HEK293 (cell line): ENCODE results near the gene C4orf51.

ENCODE experiments used
- CTCF ChIA-PET: fragments of 350-600 bp; formaldehyde crosslinking; extraction: SDS; loops from one replicate; lab custom pipeline; 2021; ENCODE audit warnings: antibody characterized with exemption; lab: Yijun Ruan, JAX
- POLR2A ChIA-PET: fragments of 300-600 bp; formaldehyde crosslinking; extraction: SDS; loops from one replicate; lab custom pipeline; 2020; ENCODE audit warnings: antibody characterized with exemption, inconsistent platforms; lab: Yijun Ruan, JAX
- H3K27ac ChIP-seq: fragments of 200-500 bp; sonication (Bioruptor generic); 2 replicates; pipeline ENCODE4 v1.5.1; 2014; ENCODE audit warnings: low read depth, low read length, control low read depth, inconsistent platforms; ENCODE audit errors: extremely low read depth
- H3K36me3 ChIP-seq, 2 experiments: fragments of 200-500 bp in 1 of 2; sonication (Bioruptor generic) in 1 of 2; 1 replicate in 1 of 2; 2 replicates in 1 of 2; pipeline ENCODE4 v1.5.1; 2014 to 2017; ENCODE audit warnings: inconsistent platforms in 2 of 2, low read length in 2 of 2; ENCODE audit not compliant: control insufficient read depth in 2 of 2, insufficient read depth in 1 of 2
- H3K4me1 ChIP-seq: fragments of 200-500 bp; sonication (Bioruptor generic); 2 replicates; pipeline ENCODE4 v1.5.1; 2014; ENCODE audit warnings: mild to moderate bottlenecking, low read length, inconsistent platforms; ENCODE audit not compliant: control insufficient read depth, insufficient read depth
- H3K4me3 ChIP-seq: 2 replicates; pipeline ENCODE4 v1.5.1; 2011; ENCODE audit warnings: low read depth, mild to moderate bottlenecking, control low read depth, low read length, moderate library complexity
- H3K9me3 ChIP-seq: fragments of 200-500 bp; sonication (Bioruptor generic); 2 replicates; pipeline ENCODE4 v1.5.1; 2014; ENCODE audit warnings: low read depth, low read length, inconsistent platforms; ENCODE audit not compliant: control insufficient read depth, insufficient read depth
- AEBP2 ChIP-seq: fragments of 450-650 bp; formaldehyde crosslinking; IDR thresholded peaks from 2 replicates; pipeline ENCODE4 v1.5.1; 2016; ENCODE audit warnings: missing biosample characterization, missing genetic modification characterization, borderline replicate concordance
- KLF7 ChIP-seq: fragments of 450-650 bp; formaldehyde crosslinking; IDR thresholded peaks from 2 replicates; pipeline ENCODE4 v1.5.1; 2016; ENCODE audit warnings: missing biosample characterization, missing genetic modification characterization, borderline replicate concordance
- SETDB1 ChIP-seq: IDR thresholded peaks from one replicate; pipeline ENCODE4 v1.6.1; 2017; ENCODE audit warnings: mild to moderate bottlenecking, low read length, moderate library complexity, mixed read lengths; ENCODE audit not compliant: insufficient read length
- ZFHX2 ChIP-seq: fragments of 450-650 bp; formaldehyde crosslinking; conservative IDR thresholded peaks from 2 replicates; pipeline ENCODE4 v1.5.1; 2016; ENCODE audit warnings: missing biosample characterization, missing genetic modification characterization
- ZFP37 ChIP-seq: fragments of 450-650 bp; formaldehyde crosslinking; IDR thresholded peaks from 2 replicates; pipeline ENCODE4 v1.5.1; 2016; ENCODE audit warnings: missing biosample characterization, missing genetic modification characterization
- ZNF24 ChIP-seq: fragments of 450-650 bp; formaldehyde crosslinking; IDR thresholded peaks from 2 replicates; pipeline ENCODE4 v1.5.1; 2016; ENCODE audit warnings: missing biosample characterization, missing genetic modification characterization
- ZNF37A ChIP-seq: fragments of 450-650 bp; IDR thresholded peaks from 2 replicates; pipeline ENCODE4 v1.5.1; 2018; ENCODE audit warnings: missing biosample characterization, missing genetic modification characterization
- ZNF514 ChIP-seq: fragments of 450-650 bp; formaldehyde crosslinking; IDR thresholded peaks from 2 replicates; pipeline ENCODE4 v1.5.1; 2016; ENCODE audit warnings: missing biosample characterization, missing genetic modification characterization
- ZNF548 ChIP-seq: fragments of 450-650 bp; formaldehyde crosslinking; IDR thresholded peaks from 2 replicates; pipeline ENCODE4 v1.5.1; 2016; ENCODE audit warnings: missing biosample characterization, missing genetic modification characterization
- ZNF600 ChIP-seq: fragments of 450-650 bp; formaldehyde crosslinking; IDR thresholded peaks from 2 replicates; pipeline ENCODE4 v1.5.1; 2016; ENCODE audit warnings: missing biosample characterization, missing genetic modification characterization
- ZNF621 ChIP-seq: fragments of 450-650 bp; formaldehyde crosslinking; IDR thresholded peaks from 2 replicates; pipeline ENCODE4 v1.5.1; 2017; ENCODE audit warnings: missing biosample characterization, missing genetic modification characterization
- ZNF692 ChIP-seq: fragments of 450-650 bp; formaldehyde crosslinking; IDR thresholded peaks from 2 replicates; pipeline ENCODE4 v1.5.1; 2016; ENCODE audit warnings: missing biosample characterization, missing genetic modification characterization
- ZNF792 ChIP-seq: fragments of 450-650 bp; formaldehyde crosslinking; IDR thresholded peaks from 2 replicates; pipeline ENCODE4 v1.5.1; 2016; ENCODE audit warnings: missing biosample characterization, missing genetic modification characterization
- ZSCAN30 ChIP-seq: fragments of 450-650 bp; IDR thresholded peaks from 2 replicates; pipeline ENCODE4 v1.5.1; 2018; ENCODE audit warnings: missing biosample characterization, mild to moderate bottlenecking, missing genetic modification characterization, moderate library complexity
- ZSCAN4 ChIP-seq: fragments of 450-650 bp; formaldehyde crosslinking; IDR thresholded peaks from 2 replicates; pipeline ENCODE4 v1.5.1; 2017; ENCODE audit warnings: missing biosample characterization, missing genetic modification characterization
- TF ChIP-seq, protein P1 (sequence below): fragments of 450-650 bp; formaldehyde crosslinking; conservative IDR thresholded peaks from 2 replicates; pipeline ENCODE4 v1.5.1; 2016; ENCODE audit warnings: low read depth, missing biosample characterization, missing genetic modification characterization

The C4orf51 gene

DNA sequence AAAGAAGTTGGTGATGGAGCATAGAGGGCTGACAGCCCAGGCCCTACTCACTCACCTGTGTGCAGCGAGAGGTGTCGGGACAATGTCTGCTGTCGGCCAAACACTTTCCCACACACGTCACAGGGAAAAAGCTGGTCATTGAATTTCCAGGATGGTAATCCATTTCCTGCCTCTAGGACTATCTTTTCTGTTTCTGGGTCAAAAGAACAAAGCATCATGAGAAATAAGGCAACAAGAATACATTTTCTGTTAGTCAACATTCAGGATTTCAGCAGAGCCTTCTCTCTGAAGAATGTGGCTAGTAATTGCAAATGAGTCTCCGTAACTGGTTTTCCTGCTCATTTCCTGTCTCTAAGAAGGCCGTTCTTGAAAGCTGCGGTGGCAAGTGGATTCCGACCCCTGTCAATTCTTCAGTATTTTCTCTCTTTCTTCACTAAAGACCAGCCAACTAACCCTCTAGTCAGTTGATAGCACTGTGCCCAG is 99.4 kb downstream of the C4orf51 start:
- H3K36me3 ChIP-seq: peaks cover 0 to 13% of the 10 kb centered on the region in 2 experiments; a peak in 1 of 3 replicates
- no peak overlapping the region for H3K4me3 ChIP-seq
- H3K27ac ChIP-seq: no peak overlapping the region
- ChIA-PET CTCF (no interaction called here), POLR2A (no interaction called here)
- TF ChIP-seq ZNF514 (tag by site-specific recombination) (no peak), SETDB1 (no peak), ZNF600 (tag by site-specific recombination) (no peak), ZNF692 (tag by site-specific recombination) (no peak), ZNF621 (tag by site-specific recombination) (no peak), KLF7 (tag by site-specific recombination) (no peak)
- no peaks in the 10 kb centered on the region for H3K4me1 ChIP-seq
- H3K9me3 ChIP-seq: no peaks in the 10 kb centered on the region

- ChIA-PET CTCF (interaction anchor here (0.6 kb wide), 1 partner anchor 599 kb away, joined by 5 read pairs; no protein-coding TSS in a partner anchor), POLR2A (no interaction called here)
- TF ChIP-seq ZNF24 (tag by site-specific recombination) (no peak), ZFP37 (tag by site-specific recombination) (no peak), AEBP2 (no peak), ZNF792 (no peak), ZNF514 (tag by site-specific recombination) (no peak), ZSCAN30 (tag by site-specific recombination) (no peak), ZNF548 (tag by site-specific recombination) (no peak), ZSCAN4 (no peak), ZNF37A (tag by site-specific recombination) (no peak), ZFHX2 (tag by site-specific recombination) (no peak)
- TF ChIP-seq, protein P1, sequence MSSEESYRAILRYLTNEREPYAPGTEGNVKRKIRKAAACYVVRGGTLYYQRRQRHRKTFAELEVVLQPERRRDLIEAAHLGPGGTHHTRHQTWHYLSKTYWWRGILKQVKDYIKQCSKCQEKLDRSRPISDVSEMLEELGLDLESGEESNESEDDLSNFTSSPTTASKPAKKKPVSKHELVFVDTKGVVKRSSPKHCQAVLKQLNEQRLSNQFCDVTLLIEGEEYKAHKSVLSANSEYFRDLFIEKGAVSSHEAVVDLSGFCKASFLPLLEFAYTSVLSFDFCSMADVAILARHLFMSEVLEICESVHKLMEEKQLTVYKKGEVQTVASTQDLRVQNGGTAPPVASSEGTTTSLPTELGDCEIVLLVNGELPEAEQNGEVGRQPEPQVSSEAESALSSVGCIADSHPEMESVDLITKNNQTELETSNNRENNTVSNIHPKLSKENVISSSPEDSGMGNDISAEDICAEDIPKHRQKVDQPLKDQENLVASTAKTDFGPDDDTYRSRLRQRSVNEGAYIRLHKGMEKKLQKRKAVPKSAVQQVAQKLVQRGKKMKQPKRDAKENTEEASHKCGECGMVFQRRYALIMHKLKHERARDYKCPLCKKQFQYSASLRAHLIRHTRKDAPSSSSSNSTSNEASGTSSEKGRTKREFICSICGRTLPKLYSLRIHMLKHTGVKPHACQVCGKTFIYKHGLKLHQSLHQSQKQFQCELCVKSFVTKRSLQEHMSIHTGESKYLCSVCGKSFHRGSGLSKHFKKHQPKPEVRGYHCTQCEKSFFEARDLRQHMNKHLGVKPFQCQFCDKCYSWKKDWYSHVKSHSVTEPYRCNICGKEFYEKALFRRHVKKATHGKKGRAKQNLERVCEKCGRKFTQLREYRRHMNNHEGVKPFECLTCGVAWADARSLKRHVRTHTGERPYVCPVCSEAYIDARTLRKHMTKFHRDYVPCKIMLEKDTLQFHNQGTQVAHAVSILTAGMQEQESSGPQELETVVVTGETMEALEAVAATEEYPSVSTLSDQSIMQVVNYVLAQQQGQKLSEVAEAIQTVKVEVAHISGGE (tag by site-specific recombination): no peak
- Histone ChIP-seq H3K36me3 (no peaks in the 10 kb centered on the region), H3K9me3 (no peaks in the 10 kb centered on the region), H3K4me1 (no peaks in the 10 kb centered on the region), H3K27ac (no peak overlapping the region), H3K4me3 (no peak overlapping the region)
Measured at GRCh38 chr4:145781351-145781750, 101.4 kb downstream of the C4orf51 start.
